Pons (tissue), 1 donor: Measurements from ENCODE around the gene POLN.
"Not testable (repeated sequence)": the region's sequence is repeated elsewhere in the genome, so short reads cannot be mapped to it uniquely, and the experiment has no call there.

Experiments used
- DNase-seq: peaks from one replicate; pipeline ENCODE4 v3.0.0-alpha.2; 2016; ENCODE audit warnings: low spot score

The POLN gene

GRCh38 chr4:2220016-2220630 is 21.8 kb downstream of the POLN start:
- DNase-seq = peak; percentile 72

GRCh38 chr4:2219233-2219760 is 22.6 kb downstream of the POLN start:
- no peak for DNase-seq

- DNase-seq = no peak
Observed at GRCh38 chr4:2218436-2218835, 23.5 kb downstream of the POLN start.

GRCh38 chr4:2217726-2218125 is 24.2 kb downstream of the POLN start:
- no peak for DNase-seq

GRCh38 chr4:2212831-2213230 is 29.1 kb downstream of the POLN start:
- no peak for DNase-seq

- DNase-seq = not testable (repeated sequence)
Observed at GRCh38 chr4:2202789-2203188, 39.1 kb downstream of the POLN start.

GRCh38 chr4:2194496-2194895 is 47.4 kb downstream of the POLN start:
- DNase-seq = no peak

GRCh38 chr4:2193326-2193725 is 48.6 kb downstream of the POLN start:
- no peak for DNase-seq

GRCh38 chr4:2186865-2187172 is 55.1 kb downstream of the POLN start:
- no peak for DNase-seq

- no peak for DNase-seq
Observed at GRCh38 chr4:2186133-2186864, 55.6 kb downstream of the POLN start.

GRCh38 chr4:2183394-2183793 is 58.5 kb downstream of the POLN start:
- DNase-seq = no peak

GRCh38 chr4:2182994-2183393 is 58.9 kb downstream of the POLN start:
- DNase-seq = no peak

- DNase-seq = no peak
Observed at GRCh38 chr4:2180410-2180809, 61.5 kb downstream of the POLN start.

GRCh38 chr4:2179717-2180116 is 62.2 kb downstream of the POLN start:
- no peak for DNase-seq

GRCh38 chr4:2178986-2179385 is 62.9 kb downstream of the POLN start:
- no peak for DNase-seq

GRCh38 chr4:2177443-2178093 is 64.4 kb downstream of the POLN start:
- DNase-seq = peak; percentile 2

- DNase-seq = no peak
Observed at GRCh38 chr4:2175990-2176698, 65.8 kb downstream of the POLN start.

- no peak for DNase-seq
Observed at GRCh38 chr4:2174061-2174460, 67.9 kb downstream of the POLN start.

GRCh38 chr4:2172627-2173231 is 69.2 kb downstream of the POLN start:
- DNase-seq = no peak

GRCh38 chr4:2172161-2172560 is 69.8 kb downstream of the POLN start:
- peak; percentile 2 for DNase-seq

GRCh38 chr4:2168469-2169319 is 73.2 kb downstream of the POLN start:
- DNase-seq = no peak
